KMS-11 (cell line): ENCODE data around the gene RNF213.

Source experiments
- H2AFZ ChIP-seq: fragments of 200-600 bp; sonication (generic); 2 replicates; pipeline ENCODE4 v1.6.1; 2016; ENCODE audit warnings: antibody characterized with exemption, mixed run types, low read depth
- H3K27ac ChIP-seq: fragments of 200-600 bp; sonication (generic); 2 replicates; pipeline ENCODE4 v1.6.1; 2016; ENCODE audit warnings: mild to moderate bottlenecking, mixed run types
- H3K27me3 ChIP-seq: fragments of 200-600 bp; sonication (generic); 2 replicates; pipeline ENCODE4 v1.6.1; 2017; ENCODE audit warnings: mild to moderate bottlenecking, low read depth, mixed run types, moderate library complexity; ENCODE audit not compliant: insufficient read depth
- H3K36me3 ChIP-seq: fragments of 200-600 bp; sonication (generic); 2 replicates; pipeline ENCODE4 v1.6.1; 2017; ENCODE audit warnings: mild to moderate bottlenecking, mixed run types; ENCODE audit not compliant: insufficient read depth
- H3K4me1 ChIP-seq: fragments of 200-600 bp; sonication (generic); 2 replicates; pipeline ENCODE4 v1.6.1; 2016; ENCODE audit warnings: mild to moderate bottlenecking, low read depth, mixed run types; ENCODE audit not compliant: poor library complexity, severe bottlenecking
- H3K4me2 ChIP-seq: fragments of 200-600 bp; sonication (generic); 2 replicates; pipeline ENCODE4 v1.7.0; 2016; ENCODE audit warnings: mild to moderate bottlenecking, mixed run types
- H3K4me3 ChIP-seq: fragments of 200-600 bp; sonication (generic); IDR thresholded peaks from 2 replicates; pipeline ENCODE4 v1.6.1; 2017; ENCODE audit warnings: low read depth, low read length, mixed read lengths; ENCODE audit not compliant: insufficient read depth
- H3K79me2 ChIP-seq: fragments of 200-600 bp; sonication (generic); 2 replicates; pipeline ENCODE4 v1.6.1; 2016; ENCODE audit warnings: low read depth, mixed run types; ENCODE audit not compliant: insufficient read depth
- H3K9ac ChIP-seq: fragments of 200-600 bp; sonication (generic); 2 replicates; pipeline ENCODE4 v1.6.1; 2016; ENCODE audit warnings: mild to moderate bottlenecking, mixed run types
- H4K20me1 ChIP-seq: fragments of 200-600 bp; sonication (generic); 2 replicates; pipeline ENCODE4 v1.6.1; 2016; ENCODE audit warnings: mild to moderate bottlenecking, mixed run types; ENCODE audit not compliant: insufficient read depth
- TF ChIP-seq, protein P1 (sequence below): fragments of 200-600 bp; sonication (generic); conservative IDR thresholded peaks from 2 replicates; pipeline ENCODE4 v1.6.1; 2017; ENCODE audit warnings: low read depth, mild to moderate bottlenecking, antibody characterized with exemption, low read length, moderate library complexity, mixed read lengths

The RNF213 gene

DNA sequence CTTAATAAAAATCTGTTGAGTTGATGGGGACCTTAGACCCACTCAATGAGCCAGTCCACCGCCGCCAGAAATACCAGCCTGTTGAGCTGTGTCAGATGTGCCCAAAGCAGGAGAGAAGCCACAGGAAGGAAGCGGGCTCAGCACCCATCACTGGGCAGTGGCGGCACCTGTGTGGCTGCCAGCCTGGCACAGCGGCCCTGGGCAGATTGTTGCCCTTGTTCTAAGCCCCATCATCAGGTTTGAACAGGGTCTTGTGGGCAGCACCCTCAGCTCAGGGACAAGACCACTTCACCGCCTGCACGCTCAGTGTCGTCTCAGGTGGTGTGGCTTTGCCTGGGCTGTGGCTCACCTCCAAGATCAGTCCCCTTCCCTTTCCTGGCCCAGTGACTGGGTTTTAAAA lies 163.6 kb downstream of the RNF213 start:
- H3K27ac ChIP-seq = no peak overlapping the region
- no peak overlapping the region for H2AFZ ChIP-seq
- H4K20me1 ChIP-seq = no peaks in the 10 kb centered on the region
- no peaks in the 10 kb centered on the region for H3K36me3 ChIP-seq
- H3K4me2 ChIP-seq = no peak overlapping the region
- H3K4me3 ChIP-seq = no peak overlapping the region
- no peaks in the 10 kb centered on the region for H3K79me2 ChIP-seq
- peaks cover 49% of the 10 kb centered on the region for H3K27me3 ChIP-seq
- no peaks in the 10 kb centered on the region for H3K4me1 ChIP-seq
- H3K9ac ChIP-seq = no peak overlapping the region
- TF ChIP-seq, protein P1, sequence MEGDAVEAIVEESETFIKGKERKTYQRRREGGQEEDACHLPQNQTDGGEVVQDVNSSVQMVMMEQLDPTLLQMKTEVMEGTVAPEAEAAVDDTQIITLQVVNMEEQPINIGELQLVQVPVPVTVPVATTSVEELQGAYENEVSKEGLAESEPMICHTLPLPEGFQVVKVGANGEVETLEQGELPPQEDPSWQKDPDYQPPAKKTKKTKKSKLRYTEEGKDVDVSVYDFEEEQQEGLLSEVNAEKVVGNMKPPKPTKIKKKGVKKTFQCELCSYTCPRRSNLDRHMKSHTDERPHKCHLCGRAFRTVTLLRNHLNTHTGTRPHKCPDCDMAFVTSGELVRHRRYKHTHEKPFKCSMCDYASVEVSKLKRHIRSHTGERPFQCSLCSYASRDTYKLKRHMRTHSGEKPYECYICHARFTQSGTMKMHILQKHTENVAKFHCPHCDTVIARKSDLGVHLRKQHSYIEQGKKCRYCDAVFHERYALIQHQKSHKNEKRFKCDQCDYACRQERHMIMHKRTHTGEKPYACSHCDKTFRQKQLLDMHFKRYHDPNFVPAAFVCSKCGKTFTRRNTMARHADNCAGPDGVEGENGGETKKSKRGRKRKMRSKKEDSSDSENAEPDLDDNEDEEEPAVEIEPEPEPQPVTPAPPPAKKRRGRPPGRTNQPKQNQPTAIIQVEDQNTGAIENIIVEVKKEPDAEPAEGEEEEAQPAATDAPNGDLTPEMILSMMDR = no peak

DNA sequence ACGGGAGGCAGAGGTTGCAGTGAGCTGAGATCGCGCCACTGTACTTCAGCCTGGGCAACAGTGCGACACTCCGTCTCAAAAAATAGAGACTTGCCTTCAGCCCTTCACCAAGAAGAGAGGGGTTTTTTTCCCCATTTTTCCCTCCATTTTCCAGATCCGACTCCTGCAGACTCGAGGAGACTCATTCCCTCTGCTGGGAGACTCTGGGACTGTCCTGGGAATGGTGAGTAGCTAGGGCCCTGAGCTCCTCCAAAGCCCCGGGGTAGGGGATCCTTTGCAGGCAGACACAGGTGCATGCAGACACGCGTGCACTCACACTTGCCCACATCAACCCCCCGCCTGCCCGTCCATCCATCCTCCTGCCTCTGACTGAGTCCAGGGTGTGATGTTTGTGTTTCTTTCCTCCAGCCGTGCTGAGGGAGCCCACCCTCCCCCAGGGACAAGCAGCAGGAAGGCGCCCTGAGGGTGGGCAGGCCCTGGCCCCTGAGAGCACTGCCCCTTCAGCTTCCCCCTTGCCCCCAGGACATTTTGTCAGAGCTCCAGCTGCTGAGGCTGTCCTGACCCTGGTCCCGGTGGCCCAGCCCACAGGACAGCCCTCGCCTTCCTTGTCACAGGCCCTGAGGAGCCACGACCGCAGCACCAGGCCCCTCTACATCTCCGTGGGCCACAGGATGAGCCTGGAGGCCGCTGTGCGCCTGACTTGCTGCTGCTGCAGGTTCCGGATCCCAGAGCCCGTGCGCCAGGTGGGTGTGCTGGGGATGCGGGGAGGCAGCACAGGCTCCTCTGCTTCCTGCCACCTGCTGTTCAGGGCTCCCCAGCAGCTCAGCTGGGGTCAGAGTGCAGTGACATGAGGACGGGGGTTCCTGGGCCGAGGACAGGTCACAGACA lies 164.5 kb downstream of the RNF213 start:
- peaks cover 57% of the 10 kb centered on the region for H3K27me3 ChIP-seq
- H3K27ac ChIP-seq = no peak overlapping the region
- H2AFZ ChIP-seq = no peak overlapping the region
- H3K9ac ChIP-seq = no peak overlapping the region
- H3K4me1 ChIP-seq = no peaks in the 10 kb centered on the region
- TF ChIP-seq, protein P1 = no peak
- no peaks in the 10 kb centered on the region for H4K20me1 ChIP-seq
- no peak overlapping the region for H3K4me2 ChIP-seq
- no peak overlapping the region for H3K4me3 ChIP-seq
- H3K36me3 ChIP-seq = no peaks in the 10 kb centered on the region
- H3K79me2 ChIP-seq = no peaks in the 10 kb centered on the region

DNA sequence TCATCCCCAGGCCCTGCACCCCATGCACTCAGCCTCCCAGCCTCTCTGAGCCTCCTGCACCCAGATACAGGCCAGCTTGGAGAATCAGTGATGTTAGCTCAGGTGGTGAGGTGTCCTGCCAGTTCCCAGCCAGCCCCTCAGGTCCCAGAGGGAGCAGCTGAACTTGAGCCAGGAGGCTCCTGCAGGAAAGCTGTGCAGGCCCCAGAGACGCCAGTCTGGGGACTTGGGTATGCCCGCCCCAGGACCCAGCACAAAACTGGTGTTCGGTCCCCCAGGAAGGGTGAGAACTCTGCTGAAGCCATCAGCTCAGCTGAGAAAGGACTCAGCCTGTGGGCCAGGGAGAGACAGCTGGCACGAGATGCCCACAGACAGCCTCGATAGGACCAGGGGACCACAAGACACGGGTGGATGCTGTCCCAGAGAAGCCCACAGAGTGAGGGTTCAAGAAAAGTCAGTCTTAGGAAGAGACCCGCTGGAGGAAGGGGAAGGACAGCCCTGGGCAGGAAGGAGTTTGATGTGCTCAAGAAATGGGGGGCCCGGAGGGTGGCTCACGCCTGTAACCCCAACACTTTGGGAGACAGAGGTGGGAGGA lies 165.3 kb downstream of the RNF213 start:
- TF ChIP-seq, protein P1 = no peak
- Histone ChIP-seq H4K20me1 (no peaks in the 10 kb centered on the region), H3K27me3 (peaks cover 65% of the 10 kb centered on the region), H3K4me3 (no peak overlapping the region), H3K4me1 (no peaks in the 10 kb centered on the region), H2AFZ (no peak overlapping the region), H3K79me2 (no peaks in the 10 kb centered on the region), H3K36me3 (no peaks in the 10 kb centered on the region), H3K27ac (no peak overlapping the region), H3K9ac (no peak overlapping the region), H3K4me2 (no peak overlapping the region)

DNA sequence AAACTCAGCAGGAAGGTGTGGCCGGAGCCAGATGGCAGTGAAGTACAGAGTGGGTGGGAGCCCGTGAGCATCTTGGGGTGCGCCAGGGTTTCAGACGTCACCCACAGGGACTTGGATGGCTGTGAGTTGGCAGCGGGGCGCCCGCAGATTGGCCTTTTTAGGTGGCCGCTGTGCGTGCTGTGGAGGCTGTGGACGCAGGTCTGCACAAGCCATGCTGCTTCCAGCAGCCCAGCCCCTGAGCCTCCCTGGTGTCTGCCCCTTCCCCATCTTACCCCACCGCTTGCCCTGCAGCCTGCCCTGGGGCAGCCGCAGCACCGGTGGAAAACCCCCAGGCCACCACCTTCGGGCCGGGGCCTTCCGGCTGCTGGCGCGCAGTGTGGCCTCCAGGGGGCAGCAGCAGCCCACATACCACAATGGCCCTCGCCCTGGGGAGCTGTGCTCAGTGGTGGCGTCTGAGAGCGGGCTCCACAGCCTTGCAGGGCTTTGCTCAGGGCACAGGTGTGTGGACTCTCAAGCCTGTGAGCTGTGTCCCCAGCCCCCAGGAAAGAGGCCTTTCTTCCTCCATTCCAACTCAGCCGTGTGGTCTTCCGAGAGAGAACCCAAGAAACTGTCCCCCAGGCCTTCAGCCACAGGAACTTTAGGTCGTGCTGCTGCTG lies 166.1 kb downstream of the RNF213 start:
- H3K79me2 ChIP-seq = no peaks in the 10 kb centered on the region
- no peaks in the 10 kb centered on the region for H3K4me1 ChIP-seq
- no peaks in the 10 kb centered on the region for H4K20me1 ChIP-seq
- no peaks in the 10 kb centered on the region for H3K36me3 ChIP-seq
- H3K9ac ChIP-seq = no peak overlapping the region
- no peak overlapping the region for H3K4me2 ChIP-seq
- TF ChIP-seq, protein P1 = peak; percentile 93
- H2AFZ ChIP-seq = no peak overlapping the region
- no peak overlapping the region for H3K4me3 ChIP-seq
- peaks cover 72% of the 10 kb centered on the region for H3K27me3 ChIP-seq
- H3K27ac ChIP-seq = no peak overlapping the region
